HG02870 (cell line): Measurements from ENCODE around the gene SPINDOC.
"Not testable (repeated sequence)": the region's sequence is repeated elsewhere in the genome, so short reads cannot be mapped to it uniquely, and the experiment has no call there.

Experiments used
- ATAC-seq: cut with Tn5 transposase; IDR thresholded peaks from one replicate; pipeline ENCODE4 v1.9.1; 2021; ENCODE audit warnings: mild to moderate bottlenecking, moderate library complexity; ENCODE audit not compliant: unreplicated experiment

The SPINDOC gene

GRCh38 chr11:63850920-63851319 lies 37.7 kb downstream of the SPINDOC start:
- no peak for ATAC-seq

GRCh38 chr11:63851364-63851763 lies 38.1 kb downstream of the SPINDOC start:
- ATAC-seq = no peak

- no peak for ATAC-seq
Observed at GRCh38 chr11:63853476-63853875, 40.2 kb downstream of the SPINDOC start.

- ATAC-seq = no peak
Observed at GRCh38 chr11:63854696-63855095, 41.4 kb downstream of the SPINDOC start.

GRCh38 chr11:63855975-63856374 lies 42.7 kb downstream of the SPINDOC start:
- no peak for ATAC-seq

GRCh38 chr11:63858628-63859550 lies 45.6 kb downstream of the SPINDOC start:
- no peak for ATAC-seq

GRCh38 chr11:63862923-63863322 lies 49.7 kb downstream of the SPINDOC start:
- no peak for ATAC-seq

- not testable (repeated sequence) for ATAC-seq
Observed at GRCh38 chr11:63863620-63864019, 50.4 kb downstream of the SPINDOC start.

GRCh38 chr11:63866211-63866610 lies 53.0 kb downstream of the SPINDOC start:
- no peak for ATAC-seq

GRCh38 chr11:63867511-63867910 lies 54.3 kb downstream of the SPINDOC start:
- ATAC-seq = no peak

GRCh38 chr11:63868399-63869064 lies 55.3 kb downstream of the SPINDOC start:
- no peak for ATAC-seq

- no peak for ATAC-seq
Observed at GRCh38 chr11:63869171-63869591, 55.9 kb downstream of the SPINDOC start.

GRCh38 chr11:63869683-63870082 lies 56.4 kb downstream of the SPINDOC start:
- ATAC-seq = no peak

- no peak for ATAC-seq
Observed at GRCh38 chr11:63870351-63871140, 57.3 kb downstream of the SPINDOC start.

- ATAC-seq = peak; percentile 86
Observed at GRCh38 chr11:63871962-63872799, 58.9 kb downstream of the SPINDOC start.

- no peak for ATAC-seq
Observed at GRCh38 chr11:63872800-63873197, 59.5 kb downstream of the SPINDOC start.

- no peak for ATAC-seq
Observed at GRCh38 chr11:63873311-63873710, 60.1 kb downstream of the SPINDOC start.

- no peak for ATAC-seq
Observed at GRCh38 chr11:63874511-63874910, 61.3 kb downstream of the SPINDOC start.

- no peak for ATAC-seq
Observed at GRCh38 chr11:63875506-63876065, 62.3 kb downstream of the SPINDOC start.

GRCh38 chr11:63876616-63877015 lies 63.4 kb downstream of the SPINDOC start:
- no peak for ATAC-seq
